Medulla oblongata (tissue), 1 donor: ENCODE measurements around the gene DEFB131A.
"Not testable (repeated sequence)": the region's sequence is repeated elsewhere in the genome, so short reads cannot be mapped to it uniquely, and the experiment has no call there.

Experiments used
- DNase-seq: peaks from one replicate; pipeline ENCODE4 v3.0.0-alpha.2; 2015; ENCODE audit errors: extremely low spot score

Gene DEFB131A

GRCh38 chr4:9444114-9444513, at the start of gene DEFB131A:
TSS of gene DEFB131A (plus strand) at chr4:9444414. CDS start at chr4:9444534, 120 bp downstream.
- not testable (repeated sequence) for DNase-seq

GRCh38 chr4:9405774-9406173, 38.4 kb upstream of the DEFB131A start:
- DNase-seq, result not testable (repeated sequence)

GRCh38 chr4:9406491-9406890, 37.7 kb upstream of the DEFB131A start:
- DNase-seq, result not testable (repeated sequence)

- DNase-seq, result no peak
These were observed 34.4 kb upstream of the DEFB131A start for GRCh38 chr4:9409793-9410192.

GRCh38 chr4:9421884-9422455, 22.2 kb upstream of the DEFB131A start:
- DNase-seq, result not testable (repeated sequence)

GRCh38 chr4:9425916-9426315, 18.3 kb upstream of the DEFB131A start:
- not testable (repeated sequence) for DNase-seq

GRCh38 chr4:9430061-9430460, 14.2 kb upstream of the DEFB131A start:
- DNase-seq, result not testable (repeated sequence)

GRCh38 chr4:9433320-9433719, 10.9 kb upstream of the DEFB131A start:
- not testable (repeated sequence) for DNase-seq

GRCh38 chr4:9436728-9437127, 7.5 kb upstream of the DEFB131A start:
- not testable (repeated sequence) for DNase-seq

- not testable (repeated sequence) for DNase-seq
These were observed 1.9 kb upstream of the DEFB131A start for GRCh38 chr4:9442355-9442754.

GRCh38 chr4:9444681-9445080, 467 bp downstream of the DEFB131A start:
- DNase-seq, result not testable (repeated sequence)

- not testable (repeated sequence) for DNase-seq
These were observed 8.0 kb downstream of the DEFB131A start for GRCh38 chr4:9452251-9452650.

- DNase-seq, result not testable (repeated sequence)
These were observed 10.1 kb downstream of the DEFB131A start for GRCh38 chr4:9454284-9454683.

- not testable (repeated sequence) for DNase-seq
These were observed 10.8 kb downstream of the DEFB131A start for GRCh38 chr4:9455046-9455445.

- DNase-seq, result not testable (repeated sequence)
These were observed 35.3 kb downstream of the DEFB131A start for GRCh38 chr4:9479466-9479865.

GRCh38 chr4:9480066-9480465, 35.9 kb downstream of the DEFB131A start:
- DNase-seq, result peak; percentile 0

- not testable (repeated sequence) for DNase-seq
These were observed 38.7 kb downstream of the DEFB131A start for GRCh38 chr4:9482871-9483270.

GRCh38 chr4:9483682-9484081, 39.5 kb downstream of the DEFB131A start:
- peak; percentile 0 for DNase-seq

GRCh38 chr4:9486880-9487279, 42.7 kb downstream of the DEFB131A start:
- DNase-seq, result not testable (repeated sequence)

- DNase-seq, result not testable (repeated sequence)
These were observed 44.6 kb downstream of the DEFB131A start for GRCh38 chr4:9488796-9489195.

- DNase-seq, result peak; percentile 0
These were observed 46.3 kb downstream of the DEFB131A start for GRCh38 chr4:9490496-9490895.

- peak; percentile 1 for DNase-seq
These were observed 46.8 kb downstream of the DEFB131A start for GRCh38 chr4:9490986-9491385.

- DNase-seq, result peak; percentile 0
These were observed 49.4 kb downstream of the DEFB131A start for GRCh38 chr4:9493589-9493988.
